GM19193 (cell line): ENCODE measurements around the gene NUAK2.

Experiments used
- POLR2A ChIP-seq: IDR thresholded peaks from 4 replicates; pipeline ENCODE4 v1.6.1; 2011; ENCODE audit not compliant: insufficient read depth, insufficient read length; ENCODE audit errors: extremely low read depth

The NUAK2 gene

GRCh38 chr1:205275916-205276688 is 45.4 kb downstream of the NUAK2 start:
- TF ChIP-seq POLR2A, result no peak

GRCh38 chr1:205275133-205275532 is 46.4 kb downstream of the NUAK2 start:
- TF ChIP-seq POLR2A, result no peak

- no peak for TF ChIP-seq POLR2A
These were observed 47.4 kb downstream of the NUAK2 start for GRCh38 chr1:205274041-205274691.

GRCh38 chr1:205273551-205273982 is 48.0 kb downstream of the NUAK2 start:
- no peak for TF ChIP-seq POLR2A

GRCh38 chr1:205272536-205272935 is 49.0 kb downstream of the NUAK2 start:
- TF ChIP-seq POLR2A, result no peak

GRCh38 chr1:205271745-205272144 is 49.8 kb downstream of the NUAK2 start:
- TF ChIP-seq POLR2A, result no peak

- TF ChIP-seq POLR2A, result no peak
These were observed 50.3 kb downstream of the NUAK2 start for GRCh38 chr1:205271277-205271676.

- TF ChIP-seq POLR2A, result no peak
These were observed 50.8 kb downstream of the NUAK2 start for GRCh38 chr1:205270764-205271163.

GRCh38 chr1:205270271-205270670 is 51.3 kb downstream of the NUAK2 start:
- no peak for TF ChIP-seq POLR2A

- TF ChIP-seq POLR2A, result no peak
These were observed 51.8 kb downstream of the NUAK2 start for GRCh38 chr1:205269711-205270110.

GRCh38 chr1:205268846-205269680 is 52.5 kb downstream of the NUAK2 start:
- TF ChIP-seq POLR2A, result no peak

- TF ChIP-seq POLR2A, result no peak
These were observed 54.1 kb downstream of the NUAK2 start for GRCh38 chr1:205267306-205267902.

- TF ChIP-seq POLR2A, result no peak
These were observed 54.8 kb downstream of the NUAK2 start for GRCh38 chr1:205266611-205267305.

GRCh38 chr1:205263580-205264190 is 57.9 kb downstream of the NUAK2 start:
- TF ChIP-seq POLR2A, result no peak

- no peak for TF ChIP-seq POLR2A
These were observed 58.8 kb downstream of the NUAK2 start for GRCh38 chr1:205262731-205263171.
